IMR-90 (cell line): ENCODE data around the gene ATP12A. TPM values are rescaled to one million over a fixed set of nuclear protein-coding genes. Genes with fewer than 3 reads are reported as not detected.

Experiments used
- ATAC-seq: fragments of 200-7000 bp; cut with Tn5 transposase; 2 replicates; pipeline ENCODE4 v1.9.1; 2020; ENCODE audit warnings: low read depth, mild to moderate bottlenecking, moderate library complexity
- BruUV-seq: library from RNA; stranded (reverse); fragments of 400-500 nt; replicated peaks from 2 replicates; lab custom pipeline; 2021; lab: Mats Ljungman, UMichigan
- CTCF ChIA-PET: fragments of 300-600 bp; formaldehyde crosslinking; extraction: SDS; loops from one replicate; lab custom pipeline; 2021; ENCODE audit warnings: antibody characterized with exemption; lab: Yijun Ruan, JAX
- POLR2A ChIA-PET: fragments of 300-600 bp; sonication (Branson Sonifier 250); formaldehyde crosslinking; loops from one replicate; lab custom pipeline; 2022; ENCODE audit warnings: antibody characterized with exemption; ENCODE audit not compliant: unreplicated experiment; lab: Charles Lee
- DNase-seq: peaks from one replicate; pipeline ENCODE4 v3.0.0; 2013
- H2AFZ ChIP-seq: replicated peaks from 2 replicates; pipeline ENCODE3; 2013; ENCODE audit warnings: low read length, mild to moderate bottlenecking; ENCODE audit not compliant: poor library complexity
- H2AK5ac ChIP-seq: 2 replicates; pipeline ENCODE4 v1.6.1; 2013; ENCODE audit warnings: low read depth, low read length, inconsistent platforms
- H2AK9ac ChIP-seq: replicated peaks from 2 replicates; pipeline ENCODE3; 2013; ENCODE audit warnings: mild to moderate bottlenecking, low read depth, low read length, moderate library complexity; ENCODE audit not compliant: poor library complexity
- H2BK120ac ChIP-seq: 2 replicates; pipeline ENCODE4 v1.6.1; 2013; ENCODE audit warnings: low read depth, low read length, inconsistent platforms
- H2BK15ac ChIP-seq: 3 replicates; pipeline ENCODE4 v1.6.1; 2013; ENCODE audit warnings: low read depth, low read length, inconsistent platforms
- H2BK20ac ChIP-seq: 2 replicates; pipeline ENCODE4 v1.6.1; 2013; ENCODE audit warnings: low read depth, mild to moderate bottlenecking, inconsistent platforms, low read length, moderate library complexity
- H2BK5ac ChIP-seq: 2 replicates; pipeline ENCODE4 v1.6.1; 2013; ENCODE audit warnings: mild to moderate bottlenecking, low read depth, low read length, inconsistent platforms; ENCODE audit not compliant: poor library complexity, severe bottlenecking
- H3K14ac ChIP-seq: replicated peaks from 2 replicates; pipeline ENCODE4 v1.6.1; 2013; ENCODE audit warnings: low read depth, low read length, inconsistent platforms
- H3K18ac ChIP-seq: 2 replicates; pipeline ENCODE4 v1.6.1; 2013; ENCODE audit warnings: low read depth, low read length, control low read depth
- H3K23ac ChIP-seq: 2 replicates; pipeline ENCODE4 v1.6.1; 2013; ENCODE audit warnings: low read depth, low read length, inconsistent platforms
- H3K27ac ChIP-seq: 2 replicates; pipeline ENCODE4 v1.5.1; 2013; ENCODE audit warnings: mild to moderate bottlenecking, control low read depth, low read length; ENCODE audit not compliant: insufficient read depth
- H3K27me3 ChIP-seq: 2 replicates; pipeline ENCODE4 v1.6.1; 2013; ENCODE audit warnings: low read length; ENCODE audit not compliant: control insufficient read depth, insufficient read depth
- H3K36me3 ChIP-seq: 2 replicates; pipeline ENCODE4 v1.6.1; 2013; ENCODE audit warnings: low read length, mixed read lengths; ENCODE audit not compliant: control insufficient read depth, insufficient read depth
- H3K4ac ChIP-seq: 2 replicates; pipeline ENCODE4 v1.6.1; 2013; ENCODE audit warnings: low read depth, low read length, inconsistent platforms
- H3K4me1 ChIP-seq: 2 replicates; pipeline ENCODE4 v1.6.1; 2013; ENCODE audit warnings: low read length, mixed read lengths; ENCODE audit not compliant: control insufficient read depth, insufficient read depth
- H3K4me2 ChIP-seq: 2 replicates; pipeline ENCODE4 v1.6.1; 2013; ENCODE audit warnings: low read depth, mild to moderate bottlenecking, control low read depth, low read length, moderate library complexity
- H3K4me3 ChIP-seq: 2 replicates; pipeline ENCODE4 v1.5.1; 2013; ENCODE audit warnings: low read depth, mild to moderate bottlenecking, control low read depth, low read length, moderate library complexity; ENCODE audit not compliant: insufficient read depth
- H3K56ac ChIP-seq: 2 replicates; pipeline ENCODE4 v1.6.1; 2013; ENCODE audit warnings: low read length, inconsistent platforms; ENCODE audit not compliant: insufficient read depth; ENCODE audit errors: extremely low read depth
- H3K79me1 ChIP-seq, 2 experiments: 2 replicates each; pipeline ENCODE4 v1.6.1; 2013; ENCODE audit warnings: low read length in 2 of 2, inconsistent platforms in 1 of 2, low read depth in 1 of 2
- H3K9ac ChIP-seq: 2 replicates; pipeline ENCODE4 v1.6.1; 2013; ENCODE audit warnings: low read depth, low read length, control low read depth
- H3K9me1 ChIP-seq: 2 replicates; pipeline ENCODE4 v1.6.1; 2013; ENCODE audit warnings: low read length, inconsistent platforms; ENCODE audit not compliant: insufficient read depth
- H3K9me3 ChIP-seq: 2 replicates; pipeline ENCODE4 v1.6.1; 2013; ENCODE audit warnings: low read length; ENCODE audit not compliant: control insufficient read depth, insufficient read depth
- H4K20me1 ChIP-seq: 2 replicates; pipeline ENCODE4 v1.6.1; 2013; ENCODE audit warnings: low read length, inconsistent platforms; ENCODE audit not compliant: insufficient read depth
- H4K5ac ChIP-seq: 2 replicates; pipeline ENCODE4 v1.6.1; 2013; ENCODE audit warnings: mild to moderate bottlenecking, low read depth, low read length, control low read depth
- H4K8ac ChIP-seq, 2 experiments: 2 replicates each; pipeline ENCODE4 v1.6.1; 2013; ENCODE audit warnings: low read depth in 2 of 2, low read length in 2 of 2, control low read depth in 1 of 2, inconsistent platforms in 1 of 2
- H4K91ac ChIP-seq: 2 replicates; pipeline ENCODE4 v1.6.1; 2013; ENCODE audit warnings: low read depth, low read length, inconsistent platforms; ENCODE audit not compliant: insufficient read depth
- BHLHE40 ChIP-seq: fragments of 150-350 bp; IDR thresholded peaks from 2 replicates; pipeline ENCODE4 v1.6.1; 2016; ENCODE audit warnings: mild to moderate bottlenecking, low read depth, low read length
- CEBPB ChIP-seq: IDR thresholded peaks from 2 replicates; pipeline ENCODE4 v1.6.1; 2012; ENCODE audit warnings: low read depth, low read length, improper control_type of control experiment
- CHD1 ChIP-seq: IDR thresholded peaks from 2 replicates; pipeline ENCODE4 v1.6.1; 2012; ENCODE audit warnings: low read depth, low read length, improper control_type of control experiment
- CTCF ChIP-seq: conservative IDR thresholded peaks from 2 replicates; pipeline ENCODE4 v1.5.1; 2012; ENCODE audit warnings: mild to moderate bottlenecking, low read depth, low read length, improper control_type of control experiment
- ELK1 ChIP-seq: fragments of 150-350 bp; IDR thresholded peaks from 2 replicates; pipeline ENCODE4 v1.6.1; 2016; ENCODE audit warnings: low read depth, mild to moderate bottlenecking, low read length, moderate library complexity, borderline replicate concordance
- FOS ChIP-seq: fragments of 150-350 bp; IDR thresholded peaks from 2 replicates; pipeline ENCODE4 v1.6.1; 2016; ENCODE audit warnings: low read depth, low read length
- MAFK ChIP-seq: IDR thresholded peaks from 2 replicates; pipeline ENCODE4 v1.6.1; 2012; ENCODE audit warnings: low read depth, low read length, improper control_type of control experiment
- MAZ ChIP-seq: IDR thresholded peaks from 2 replicates; pipeline ENCODE4 v1.6.1; 2012; ENCODE audit warnings: low read depth, mild to moderate bottlenecking, low read length, improper control_type of control experiment, moderate library complexity, borderline replicate concordance
- MXI1 ChIP-seq: IDR thresholded peaks from 2 replicates; pipeline ENCODE4 v1.6.1; 2012; ENCODE audit warnings: low read depth, mild to moderate bottlenecking, low read length, moderate library complexity, borderline replicate concordance
- NFE2L2 ChIP-seq: fragments of 150-350 bp; IDR thresholded peaks from 2 replicates; pipeline ENCODE4 v1.6.1; 2016; ENCODE audit warnings: low read depth, mild to moderate bottlenecking, low read length
- POLR2A ChIP-seq: IDR thresholded peaks from 2 replicates; pipeline ENCODE4 v1.6.1; 2012; ENCODE audit warnings: mild to moderate bottlenecking, low read depth, low read length
- RAD21 ChIP-seq: IDR thresholded peaks from 2 replicates; pipeline ENCODE4 v1.6.1; 2012; ENCODE audit warnings: low read length, improper control_type of control experiment
- RCOR1 ChIP-seq: IDR thresholded peaks from 2 replicates; pipeline ENCODE4 v1.6.1; 2012; ENCODE audit warnings: mild to moderate bottlenecking, low read length, improper control_type of control experiment; ENCODE audit not compliant: insufficient replicate concordance
- RFX5 ChIP-seq: IDR thresholded peaks from 2 replicates; pipeline ENCODE4 v1.8.0; 2012; ENCODE audit warnings: low read depth, mild to moderate bottlenecking, low read length, moderate library complexity
- SMC3 ChIP-seq: fragments of 150-350 bp; IDR thresholded peaks from 2 replicates; pipeline ENCODE4 v1.6.1; 2016; ENCODE audit warnings: low read depth, mild to moderate bottlenecking, antibody characterized with exemption, low read length, moderate library complexity
- USF2 ChIP-seq: fragments of 150-350 bp; IDR thresholded peaks from 2 replicates; pipeline ENCODE4 v1.6.1; 2017; ENCODE audit warnings: mild to moderate bottlenecking, antibody characterized with exemption, low read length, low read depth
- WGBS, 2 experiments: methylation state at CpG; one replicate each; pipeline versions ENCODE4 v1.1.5 to v1.1.7; 2013; ENCODE audit warnings: missing lambda C conversion rate in 2 of 2; ENCODE audit not compliant: insufficient read length in 1 of 2; ENCODE audit errors: extremely low coverage in 2 of 2; 5-methylcytosine and 5-hydroxymethylcytosine counted together
- dilution Hi-C: fragments of 300-500 bp; cut with HindIII; formaldehyde crosslinking; loops from one replicate; pipeline ENCODE4 v1.14.3; 2018; ENCODE audit warnings: low sequenced_read_pairs; ENCODE audit not compliant: unreplicated experiment
- in situ Hi-C: fragments of 300-500 bp; cut with MboI; formaldehyde crosslinking; loops from 3 replicates; pipeline ENCODE4 v1.14.3; 2019; ENCODE audit warnings: low sequenced_read_pairs, inconsistent platforms, mixed read lengths
- intact Hi-C: fragments of 100-400 bp; cut with micrococcal nuclease; formaldehyde crosslinking; loops from 2 replicates; pipeline ENCODE4 v1.10.0; 2022
- polyA plus RNA-seq, 3 experiments: library from polyadenylated mRNA; depleted of rRNA; stranded (reverse); fragments of >200 nt; gene quantifications; 2 replicates each; pipeline ENCODE4 v1.2.3, GENCODE V29; 2012; ENCODE audit warnings: low replicate concordance in 1 of 3
- total RNA-seq: library from RNA; depleted of rRNA; stranded (reverse); fragments of >200 nt; gene quantifications from 2 replicates; pipeline ENCODE4 v1.2.3, GENCODE V29; 2012

ATP12A gene
- total and polyA plus RNA-seq, 2 of the 4 experiments (the other 2 are of a cell fraction): not detected

GRCh38 chr13:24683351-24683750 lies 3.1 kb downstream of the ATP12A start:
- H3K4me1 ChIP-seq: no peaks in the 10 kb centered on the region
- H2AK9ac ChIP-seq: no peak overlapping the region
- no peak overlapping the region for H4K91ac ChIP-seq
- ChIA-PET CTCF (interaction anchor here (1.2 to 1.9 kb wide), 3 partner anchors 11 to 19 kb away, joined by 4 to 6 read pairs (median 4); no protein-coding TSS in a partner anchor), POLR2A (interaction anchor here (0.5 kb wide), 1 partner anchor 14 kb away, joined by 5 read pairs; no protein-coding TSS in a partner anchor)
- ATAC-seq (no peak), DNase-seq (no peak)
- H4K20me1 ChIP-seq: no peaks in the 10 kb centered on the region
- no peaks in the 10 kb centered on the region for H3K9me3 ChIP-seq
- no peak overlapping the region for H3K4ac ChIP-seq
- H4K8ac ChIP-seq: no peak overlapping the region
- no peaks in the 10 kb centered on the region for H3K79me1 ChIP-seq
- H3K23ac ChIP-seq: no peak overlapping the region
- in situ Hi-C loops (no loop called here), dilution Hi-C loops (no loop called here), intact Hi-C loops (no loop called here)
- H3K14ac ChIP-seq: no peak overlapping the region
- no peak overlapping the region for H3K4me2 ChIP-seq
- H3K27ac ChIP-seq: no peak overlapping the region
- H2BK20ac ChIP-seq: no peak overlapping the region
- H2BK5ac ChIP-seq: no peak overlapping the region
- H3K4me3 ChIP-seq: no peak overlapping the region
- no peak overlapping the region for H2BK15ac ChIP-seq
- H3K18ac ChIP-seq: no peak overlapping the region
- H3K9me1 ChIP-seq: no peaks in the 10 kb centered on the region; the same call in 1 of the 2 replicates
- H2AK5ac ChIP-seq: no peak overlapping the region
- no peak overlapping the region for H2BK120ac ChIP-seq
- no peak overlapping the region for H2AFZ ChIP-seq
- H4K5ac ChIP-seq: no peak overlapping the region
- H3K56ac ChIP-seq: no peak overlapping the region
- H3K36me3 ChIP-seq: no peaks in the 10 kb centered on the region
- TF ChIP-seq MAFK: no peak
- no peak for TF ChIP-seq BHLHE40
- TF ChIP-seq CHD1: no peak
- TF ChIP-seq POLR2A: no peak
- TF ChIP-seq RAD21: no peak
- TF ChIP-seq RFX5: no peak
- no peak for TF ChIP-seq CTCF
- TF ChIP-seq MXI1: no peak
- TF ChIP-seq FOS: no peak
- no peak for TF ChIP-seq RCOR1
- no peak for TF ChIP-seq MAZ
- no peak for TF ChIP-seq CEBPB
- no peak for TF ChIP-seq SMC3
- no peak for TF ChIP-seq USF2
- no peak for TF ChIP-seq ELK1
- no peak for TF ChIP-seq NFE2L2
- no CpG with 5 or more reads among the region's 5 CpGs for WGBS, 2 experiments
- H3K9ac ChIP-seq: no peak overlapping the region
- H3K27me3 ChIP-seq: peaks cover 46% of the 10 kb centered on the region
- BruUV-seq: no TSS peak
